ENCODE results near the gene NCCRP1.
"Not testable (repeated sequence)": the region's sequence is repeated elsewhere in the genome, so short reads cannot be mapped to it uniquely, and the experiment has no call there.

Gene NCCRP1

DNA sequence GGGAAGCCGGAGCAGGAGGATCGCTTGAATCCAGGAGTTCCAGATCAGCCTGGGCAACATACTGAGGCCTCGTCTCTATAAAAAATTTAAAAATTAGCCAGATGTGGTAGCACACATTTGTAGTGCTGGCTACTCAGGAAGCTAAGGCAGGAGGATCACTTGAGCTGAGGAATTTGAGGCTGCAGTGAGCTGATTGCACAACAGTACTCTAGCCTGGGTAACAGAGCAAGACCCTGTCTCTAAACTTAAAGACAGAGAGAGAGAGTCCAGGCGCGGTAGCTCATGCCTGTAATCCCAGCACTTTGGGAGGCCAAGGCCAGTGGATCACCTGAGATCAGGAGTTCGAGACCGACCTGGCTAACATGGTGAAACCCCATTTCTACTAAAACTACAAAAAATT is 43.7 kb downstream of the NCCRP1 start:
- TF ChIP-seq, protein P1, sequence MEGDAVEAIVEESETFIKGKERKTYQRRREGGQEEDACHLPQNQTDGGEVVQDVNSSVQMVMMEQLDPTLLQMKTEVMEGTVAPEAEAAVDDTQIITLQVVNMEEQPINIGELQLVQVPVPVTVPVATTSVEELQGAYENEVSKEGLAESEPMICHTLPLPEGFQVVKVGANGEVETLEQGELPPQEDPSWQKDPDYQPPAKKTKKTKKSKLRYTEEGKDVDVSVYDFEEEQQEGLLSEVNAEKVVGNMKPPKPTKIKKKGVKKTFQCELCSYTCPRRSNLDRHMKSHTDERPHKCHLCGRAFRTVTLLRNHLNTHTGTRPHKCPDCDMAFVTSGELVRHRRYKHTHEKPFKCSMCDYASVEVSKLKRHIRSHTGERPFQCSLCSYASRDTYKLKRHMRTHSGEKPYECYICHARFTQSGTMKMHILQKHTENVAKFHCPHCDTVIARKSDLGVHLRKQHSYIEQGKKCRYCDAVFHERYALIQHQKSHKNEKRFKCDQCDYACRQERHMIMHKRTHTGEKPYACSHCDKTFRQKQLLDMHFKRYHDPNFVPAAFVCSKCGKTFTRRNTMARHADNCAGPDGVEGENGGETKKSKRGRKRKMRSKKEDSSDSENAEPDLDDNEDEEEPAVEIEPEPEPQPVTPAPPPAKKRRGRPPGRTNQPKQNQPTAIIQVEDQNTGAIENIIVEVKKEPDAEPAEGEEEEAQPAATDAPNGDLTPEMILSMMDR (IDR thresholded peaks at IDR 0.05) = no peak

DNA sequence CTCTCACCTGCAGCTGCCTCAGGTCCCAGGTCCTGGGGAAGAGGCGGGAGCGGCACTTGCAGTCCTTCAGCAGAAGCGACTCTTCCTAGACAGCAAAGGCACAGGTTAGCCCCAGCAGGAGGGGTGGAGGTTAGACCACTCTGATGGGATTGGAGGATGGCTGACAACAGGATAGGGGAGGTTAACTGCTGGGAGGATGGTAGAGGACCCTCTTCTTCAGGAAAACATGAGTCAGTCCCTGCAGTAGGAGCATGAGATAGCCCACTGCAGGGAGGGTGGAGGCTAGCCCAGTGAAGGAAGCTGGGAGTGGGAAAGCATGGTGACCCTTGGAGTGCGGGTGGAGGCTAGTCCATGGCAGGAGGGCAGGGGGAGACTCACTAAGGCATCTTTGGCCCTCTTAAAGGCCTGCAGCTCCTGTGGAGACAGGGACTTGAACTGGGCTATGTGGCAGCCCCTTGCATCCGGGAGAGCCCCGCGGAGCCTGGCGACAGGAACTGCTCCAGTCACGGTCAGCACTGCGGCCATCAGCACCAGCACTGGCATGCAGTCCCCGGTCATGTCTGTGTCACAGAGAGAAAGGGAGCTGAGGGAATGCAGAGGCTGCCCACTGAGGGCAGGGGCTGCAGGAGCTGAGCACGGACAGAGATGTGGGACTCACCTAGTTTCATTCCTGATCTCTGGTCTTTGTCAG is 47.8 kb downstream of the NCCRP1 start, which contains the start of gene IFNL3:
IFNL3 (minus strand) TSS at position 597 of the 691 bp plus-strand sequence; CDS start at position 558, 39 bp downstream.
- TF ChIP-seq, protein P1 (IDR thresholded peaks at IDR 0.05) = not testable (repeated sequence)

DNA sequence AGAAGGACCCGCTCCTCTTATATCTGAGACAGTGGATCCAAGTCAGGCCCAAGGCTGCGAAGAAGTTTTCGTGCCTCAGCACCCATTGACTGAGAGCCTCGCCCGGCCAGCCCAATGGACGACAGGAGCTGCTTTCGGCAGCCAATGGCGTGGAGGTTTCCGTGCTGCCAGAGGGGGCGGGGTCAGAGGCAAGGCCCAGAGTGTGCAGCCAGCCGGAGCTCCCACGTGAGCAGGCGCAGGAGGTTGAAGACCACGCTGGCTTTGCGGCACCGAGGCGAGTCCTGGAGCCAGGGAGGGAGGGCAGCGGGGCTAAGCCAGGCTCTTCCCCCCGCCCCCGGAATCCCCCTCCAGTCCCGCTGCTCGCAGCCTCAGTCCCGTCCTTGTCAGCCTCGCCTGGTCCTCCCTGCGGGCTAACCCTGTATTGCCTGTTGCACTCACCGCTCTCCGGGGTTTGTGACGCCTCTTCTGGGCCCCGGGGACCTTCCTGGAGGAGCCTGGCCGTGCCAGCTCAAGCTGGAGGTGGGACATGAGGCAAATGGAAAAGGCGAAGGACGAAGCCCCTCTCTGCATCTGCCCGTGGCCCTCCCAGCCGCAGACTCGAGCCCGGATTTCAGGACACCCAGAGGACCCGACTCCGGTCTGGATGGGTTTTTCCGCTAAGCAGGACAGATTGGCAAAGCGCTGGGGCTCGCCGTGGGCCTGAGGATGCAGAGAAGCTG is 50.3 kb downstream of the NCCRP1 start:
- TF ChIP-seq, protein P1 (IDR thresholded peaks at IDR 0.05) = no peak

DNA sequence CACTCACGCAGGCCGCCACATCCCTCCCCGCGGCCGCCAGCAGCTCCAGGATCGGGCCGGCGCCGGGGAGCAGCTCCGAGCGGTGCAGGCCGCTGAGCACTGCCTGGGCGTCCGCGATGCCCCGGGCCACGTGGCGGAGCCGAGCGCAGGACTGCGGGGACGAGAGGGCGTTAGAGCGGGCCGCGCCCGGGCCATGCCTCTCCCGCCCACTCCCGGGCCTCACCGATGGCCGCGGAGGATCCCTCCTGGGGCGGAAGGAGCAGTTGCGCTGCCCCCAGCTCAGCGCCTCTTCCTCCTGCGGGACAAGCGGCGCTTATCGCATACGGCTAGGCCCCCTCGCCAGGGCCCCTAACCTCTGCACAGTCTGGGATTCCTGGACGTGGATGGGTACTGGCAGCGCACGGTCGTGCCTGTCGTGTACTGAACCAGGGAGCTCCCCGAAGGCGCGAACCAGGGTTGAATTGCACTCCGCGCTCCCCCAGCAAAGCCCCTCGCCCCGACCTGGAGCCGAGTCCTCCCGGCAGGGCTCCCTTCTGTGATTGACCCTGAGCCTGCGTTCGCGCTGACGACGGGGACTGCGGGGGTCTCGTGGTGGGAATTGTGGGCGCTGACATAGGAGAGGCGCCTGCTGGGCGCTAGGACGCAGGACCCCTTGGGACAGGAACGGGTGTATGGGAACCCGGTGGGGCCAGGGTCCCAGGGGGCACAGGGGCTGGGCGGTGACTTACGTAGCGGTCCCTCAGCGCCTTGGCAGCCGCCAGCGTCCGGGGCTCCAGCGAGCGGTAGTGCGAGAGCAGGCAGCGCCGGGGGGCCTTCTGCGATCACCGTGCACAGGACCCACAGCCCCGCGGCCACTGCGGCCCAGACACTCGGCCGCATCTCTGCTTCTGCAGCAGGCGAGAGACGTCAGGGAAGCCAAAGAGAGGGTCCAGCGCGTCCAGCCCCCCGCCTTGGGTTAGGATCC is 51.2 kb downstream of the NCCRP1 start:
- TF ChIP-seq, protein P1 (IDR thresholded peaks at IDR 0.05) = no peak

DNA sequence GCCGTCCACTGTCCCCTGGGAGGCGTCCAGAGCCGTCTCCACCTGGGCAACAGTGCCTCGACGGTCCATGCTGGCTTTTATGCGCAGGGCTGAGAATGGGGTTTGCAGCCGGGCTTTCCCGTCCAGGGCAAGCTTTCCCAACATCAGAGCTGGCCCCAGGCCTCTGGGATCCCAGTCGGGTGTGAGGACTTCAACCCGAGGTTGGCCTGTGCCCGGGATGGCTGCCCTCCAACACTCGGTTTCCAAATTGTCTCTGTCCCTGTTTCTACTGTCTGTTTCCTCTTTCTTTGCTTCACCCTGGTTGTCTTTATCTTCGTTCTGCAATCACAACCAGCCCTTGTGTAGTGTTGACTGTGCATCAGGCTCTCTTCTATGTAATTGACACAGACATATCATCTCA is 52.0 kb downstream of the NCCRP1 start, which contains the start of gene IFNL4:
IFNL4 (minus strand) TSS at position 51 of the 400 bp plus-strand sequence.
- TF ChIP-seq, protein P1 (IDR thresholded peaks at IDR 0.05) = no peak

DNA sequence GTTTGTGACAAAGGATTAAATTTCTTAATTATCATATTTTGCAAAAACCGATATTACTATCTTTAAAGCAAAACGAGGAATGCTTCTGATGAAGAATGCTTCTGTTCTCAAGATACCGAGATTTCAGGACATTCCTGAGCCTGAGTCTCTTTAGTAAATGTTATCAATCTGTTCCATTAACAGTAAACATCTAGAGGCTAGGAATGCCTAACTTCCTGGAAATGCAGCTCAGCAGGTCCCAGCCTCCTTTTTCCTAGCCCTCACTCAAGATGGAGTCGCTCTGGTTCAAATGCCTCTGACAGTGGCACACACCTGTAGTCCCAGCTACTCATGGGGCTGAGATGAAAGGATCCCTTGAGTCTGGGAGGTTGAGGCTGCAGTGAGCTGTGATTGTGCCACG is 54.3 kb downstream of the NCCRP1 start:
- TF ChIP-seq, protein P1 (IDR thresholded peaks at IDR 0.05) = no peak
